OCI-LY1 (cell line): Measurements from ENCODE around the gene MFRP.

ENCODE experiments used
- EZH2 ChIP-seq: fragments of 200-600 bp; sonication (generic), shearing (Covaris generic); IDR thresholded peaks from 2 replicates; pipeline ENCODE4 v1.8.0; 2017; ENCODE audit warnings: borderline replicate concordance, mixed run types, mild to moderate bottlenecking, antibody characterized with exemption, low read length, moderate library complexity, mixed read lengths
- TF ChIP-seq, protein P1 (sequence below): fragments of 200-600 bp; sonication (generic), shearing (Covaris generic); IDR thresholded peaks from 2 replicates; pipeline ENCODE4 v1.5.1; 2017; ENCODE audit warnings: mild to moderate bottlenecking, antibody characterized with exemption, low read length, moderate library complexity, mixed read lengths

GRCh38 chr11:119336744-119337469 lies 9.6 kb downstream of the MFRP start:
- TF ChIP-seq, protein P1, sequence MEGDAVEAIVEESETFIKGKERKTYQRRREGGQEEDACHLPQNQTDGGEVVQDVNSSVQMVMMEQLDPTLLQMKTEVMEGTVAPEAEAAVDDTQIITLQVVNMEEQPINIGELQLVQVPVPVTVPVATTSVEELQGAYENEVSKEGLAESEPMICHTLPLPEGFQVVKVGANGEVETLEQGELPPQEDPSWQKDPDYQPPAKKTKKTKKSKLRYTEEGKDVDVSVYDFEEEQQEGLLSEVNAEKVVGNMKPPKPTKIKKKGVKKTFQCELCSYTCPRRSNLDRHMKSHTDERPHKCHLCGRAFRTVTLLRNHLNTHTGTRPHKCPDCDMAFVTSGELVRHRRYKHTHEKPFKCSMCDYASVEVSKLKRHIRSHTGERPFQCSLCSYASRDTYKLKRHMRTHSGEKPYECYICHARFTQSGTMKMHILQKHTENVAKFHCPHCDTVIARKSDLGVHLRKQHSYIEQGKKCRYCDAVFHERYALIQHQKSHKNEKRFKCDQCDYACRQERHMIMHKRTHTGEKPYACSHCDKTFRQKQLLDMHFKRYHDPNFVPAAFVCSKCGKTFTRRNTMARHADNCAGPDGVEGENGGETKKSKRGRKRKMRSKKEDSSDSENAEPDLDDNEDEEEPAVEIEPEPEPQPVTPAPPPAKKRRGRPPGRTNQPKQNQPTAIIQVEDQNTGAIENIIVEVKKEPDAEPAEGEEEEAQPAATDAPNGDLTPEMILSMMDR: no peak
- no peak for TF ChIP-seq EZH2
